Activated CD4-positive, alpha-beta T cell treated with anti-CD3 and anti-CD28 coated beads, Interleukin-2, Interleukin-4, amounts not matched to agents 100 ng/mL and 50 ng/mL, durations not matched to agents 16 hours and 8 hours (primary cell): ENCODE measurements around the gene EPB42.
"Not testable (repeated sequence)": the region's sequence is repeated elsewhere in the genome, so short reads cannot be mapped to it uniquely, and the experiment has no call there.

ENCODE experiments used
- DNase-seq: peaks from one replicate; pipeline ENCODE4 v3.0.0-alpha.2; 2020; ENCODE audit warnings: low spot score

EPB42 gene

GRCh38 chr15:43241100-43241499 lies 20.3 kb upstream of the EPB42 start:
- DNase-seq: no peak

- DNase-seq: peak; percentile 39
Observed at GRCh38 chr15:43239732-43240491, 19.1 kb upstream of the EPB42 start.

- no peak for DNase-seq
Observed at GRCh38 chr15:43238671-43239131, 17.9 kb upstream of the EPB42 start.

- no peak for DNase-seq
Observed at GRCh38 chr15:43237842-43238470, 17.1 kb upstream of the EPB42 start.

GRCh38 chr15:43235536-43235935 lies 14.7 kb upstream of the EPB42 start:
- DNase-seq: no peak

- DNase-seq: no peak
Observed at GRCh38 chr15:43232289-43232874, 11.6 kb upstream of the EPB42 start.

- DNase-seq: no peak
Observed at GRCh38 chr15:43230640-43231115, 9.9 kb upstream of the EPB42 start.

GRCh38 chr15:43229977-43230376 lies 9.2 kb upstream of the EPB42 start:
- DNase-seq: no peak

- DNase-seq: no peak
Observed at GRCh38 chr15:43226436-43227305, 5.9 kb upstream of the EPB42 start.

- DNase-seq: not testable (repeated sequence)
Observed at GRCh38 chr15:43225950-43226255, 5.1 kb upstream of the EPB42 start.

GRCh38 chr15:43225201-43225949 lies 4.6 kb upstream of the EPB42 start:
- peak; percentile 82 for DNase-seq

GRCh38 chr15:43221422-43221821 lies 604 bp upstream of the EPB42 start:
- DNase-seq: no peak

- DNase-seq: no peak
Observed at GRCh38 chr15:43219929-43220928, 589 bp downstream of the EPB42 start.

- DNase-seq: no peak
Observed at GRCh38 chr15:43218908-43219706, 1.7 kb downstream of the EPB42 start.

GRCh38 chr15:43215961-43216360 lies 4.9 kb downstream of the EPB42 start:
- DNase-seq: no peak

- no peak for DNase-seq
Observed at GRCh38 chr15:43214592-43215295, 6.1 kb downstream of the EPB42 start.

GRCh38 chr15:43214169-43214568 lies 6.6 kb downstream of the EPB42 start:
- DNase-seq: no peak

- DNase-seq: no peak
Observed at GRCh38 chr15:43213466-43213865, 7.4 kb downstream of the EPB42 start.

GRCh38 chr15:43212951-43213350 lies 7.9 kb downstream of the EPB42 start:
- no peak for DNase-seq
